Loucy (cell line): ENCODE measurements around the gene CASKIN2.

Experiments used
- H2AFZ ChIP-seq: fragments of 200-600 bp; sonication (generic); 2 replicates; pipeline ENCODE4 v1.6.0; 2016; ENCODE audit warnings: antibody characterized with exemption, mild to moderate bottlenecking, low read length, moderate library complexity
- H3F3A ChIP-seq: fragments of 200-600 bp; 2 replicates; pipeline ENCODE4 v1.6.0; 2016; ENCODE audit warnings: antibody characterized with exemption, low read depth, mild to moderate bottlenecking
- H3K27me3 ChIP-seq: fragments of 200-600 bp; sonication (generic); 2 replicates; pipeline ENCODE4 v1.6.1; 2014; ENCODE audit warnings: low read length, mild to moderate bottlenecking; ENCODE audit not compliant: insufficient read depth, poor library complexity, severe bottlenecking
- H3K36me3 ChIP-seq: fragments of 200-600 bp; sonication (generic); 2 replicates; pipeline ENCODE4 v1.6.1; 2016; ENCODE audit warnings: low read length; ENCODE audit not compliant: insufficient read depth
- H3K4me1 ChIP-seq: fragments of 200-600 bp; sonication (generic); 2 replicates; pipeline ENCODE4 v1.5.1; 2014; ENCODE audit warnings: low read length, mild to moderate bottlenecking; ENCODE audit not compliant: insufficient read depth, poor library complexity, severe bottlenecking
- H3K4me2 ChIP-seq: fragments of 200-600 bp; sonication (generic); 2 replicates; pipeline ENCODE4 v1.6.0; 2014; ENCODE audit warnings: antibody characterized with exemption, low read length, low read depth, mild to moderate bottlenecking; ENCODE audit not compliant: poor library complexity, severe bottlenecking
- H3K4me3 ChIP-seq: fragments of 200-600 bp; sonication (generic); 2 replicates; pipeline ENCODE4 v1.5.1; 2014; ENCODE audit warnings: low read length, mild to moderate bottlenecking, mixed read lengths; ENCODE audit not compliant: poor library complexity, severe bottlenecking
- H3K79me2 ChIP-seq: fragments of 200-600 bp; sonication (generic); 2 replicates; pipeline ENCODE4 v1.6.1; 2014; ENCODE audit warnings: low read length; ENCODE audit not compliant: insufficient read depth
- H3K9ac ChIP-seq: fragments of 200-600 bp; sonication (generic); 2 replicates; pipeline ENCODE4 v1.6.0; 2014; ENCODE audit warnings: mild to moderate bottlenecking, low read depth, low read length, moderate library complexity; ENCODE audit not compliant: poor library complexity, severe bottlenecking
- H3K9me2 ChIP-seq: fragments of 200-600 bp; sonication (generic); replicated peaks from 2 replicates; pipeline ENCODE4 v1.6.1; 2016; ENCODE audit warnings: low read depth, low read length, mixed read lengths
- H3K9me3 ChIP-seq: fragments of 200-600 bp; sonication (generic); 2 replicates; pipeline ENCODE4 v1.6.1; 2014; ENCODE audit warnings: mild to moderate bottlenecking, antibody characterized with exemption, low read length, low read depth; ENCODE audit not compliant: insufficient read depth
- H4K20me1 ChIP-seq: fragments of 200-600 bp; sonication (generic); 2 replicates; pipeline ENCODE4 v1.6.0; 2014; ENCODE audit warnings: antibody characterized with exemption, low read length, mild to moderate bottlenecking; ENCODE audit not compliant: insufficient read depth, poor library complexity, severe bottlenecking
- CTCF ChIP-seq: fragments of 200-600 bp; sonication (generic); conservative IDR thresholded peaks from 2 replicates; pipeline ENCODE4 v1.5.1; 2014; ENCODE audit warnings: mild to moderate bottlenecking, antibody characterized with exemption, low read length
- EZH2phosphoT487 ChIP-seq: fragments of 200-600 bp; IDR thresholded peaks from 2 replicates; pipeline ENCODE4 v1.6.1; 2018; ENCODE audit warnings: antibody characterized with exemption, mild to moderate bottlenecking, moderate library complexity, borderline replicate concordance

Gene CASKIN2

GRCh38 chr17:75558666-75559530 is 43.6 kb upstream of the CASKIN2 start:
- no peaks in the 10 kb centered on the region for H3K9me3 ChIP-seq
- no peaks in the 10 kb centered on the region for H3F3A ChIP-seq
- no peaks in the 10 kb centered on the region for H3K9me2 ChIP-seq
- H4K20me1 ChIP-seq = no peaks in the 10 kb centered on the region
- H3K79me2 ChIP-seq = no peaks in the 10 kb centered on the region
- no peaks in the 10 kb centered on the region for H3K36me3 ChIP-seq
- no peak overlapping the region for H3K9ac ChIP-seq
- no peak overlapping the region for H3K4me2 ChIP-seq
- no peaks in the 10 kb centered on the region for H3K4me1 ChIP-seq
- TF ChIP-seq CTCF = no peak
- no peak for TF ChIP-seq EZH2phosphoT487
- no peaks in the 10 kb centered on the region for H3K27me3 ChIP-seq
- H2AFZ ChIP-seq = no peak overlapping the region
- no peak overlapping the region for H3K4me3 ChIP-seq

- no peaks in the 10 kb centered on the region for H3K9me3 ChIP-seq
- H3K4me1 ChIP-seq = no peaks in the 10 kb centered on the region
- H3K9ac ChIP-seq = no peak overlapping the region
- H3K9me2 ChIP-seq = no peaks in the 10 kb centered on the region
- H4K20me1 ChIP-seq = no peaks in the 10 kb centered on the region
- no peak overlapping the region for H3K4me3 ChIP-seq
- H3K27me3 ChIP-seq = no peaks in the 10 kb centered on the region
- H3K4me2 ChIP-seq = no peak overlapping the region
- no peaks in the 10 kb centered on the region for H3K79me2 ChIP-seq
- H3F3A ChIP-seq = no peaks in the 10 kb centered on the region
- no peaks in the 10 kb centered on the region for H3K36me3 ChIP-seq
- TF ChIP-seq CTCF = no peak
- TF ChIP-seq EZH2phosphoT487 = no peak
- H2AFZ ChIP-seq = no peak overlapping the region
Observed at GRCh38 chr17:75557852-75558665, 42.7 kb upstream of the CASKIN2 start.

GRCh38 chr17:75557075-75557851 is 41.9 kb upstream of the CASKIN2 start:
- TF ChIP-seq EZH2phosphoT487 = no peak
- TF ChIP-seq CTCF = no peak
- no peak overlapping the region for H3K4me2 ChIP-seq
- no peaks in the 10 kb centered on the region for H3K9me3 ChIP-seq
- H3K79me2 ChIP-seq = no peaks in the 10 kb centered on the region
- no peaks in the 10 kb centered on the region for H3K36me3 ChIP-seq
- H3K27me3 ChIP-seq = no peaks in the 10 kb centered on the region
- no peaks in the 10 kb centered on the region for H3K9me2 ChIP-seq
- no peaks in the 10 kb centered on the region for H3F3A ChIP-seq
- no peak overlapping the region for H2AFZ ChIP-seq
- H3K9ac ChIP-seq = no peak overlapping the region
- no peaks in the 10 kb centered on the region for H3K4me1 ChIP-seq
- H4K20me1 ChIP-seq = no peaks in the 10 kb centered on the region
- H3K4me3 ChIP-seq = no peak overlapping the region
